GM18873 (cell line): ENCODE data around the gene CNOT6.

Source experiments
- ATAC-seq: cut with Tn5 transposase; IDR thresholded peaks from one replicate; pipeline ENCODE4 v1.9.1; 2021; ENCODE audit warnings: mild to moderate bottlenecking, moderate library complexity, moderate number of reproducible peaks; ENCODE audit not compliant: unreplicated experiment, low FRiP score

Gene CNOT6

GRCh38 chr5:180612683-180613082 is 118.5 kb downstream of the CNOT6 start:
- ATAC-seq, result no peak

- ATAC-seq, result no peak
Observed at GRCh38 chr5:180613188-180613813, 119.1 kb downstream of the CNOT6 start.

- no peak for ATAC-seq
Observed at GRCh38 chr5:180613814-180614188, 119.6 kb downstream of the CNOT6 start.

GRCh38 chr5:180618487-180618828 is 124.3 kb downstream of the CNOT6 start:
- ATAC-seq, result no peak

- no peak for ATAC-seq
Observed at GRCh38 chr5:180618829-180619562, 124.8 kb downstream of the CNOT6 start.

- no peak for ATAC-seq
Observed at GRCh38 chr5:180619563-180619915, 125.4 kb downstream of the CNOT6 start.

- no peak for ATAC-seq
Observed at GRCh38 chr5:180620014-180620413, 125.8 kb downstream of the CNOT6 start.

- no peak for ATAC-seq
Observed at GRCh38 chr5:180621311-180621710, 127.1 kb downstream of the CNOT6 start.

GRCh38 chr5:180622910-180623309 is 128.7 kb downstream of the CNOT6 start:
- no peak for ATAC-seq

- ATAC-seq, result no peak
Observed at GRCh38 chr5:180623411-180623834, 129.2 kb downstream of the CNOT6 start.

- no peak for ATAC-seq
Observed at GRCh38 chr5:180623844-180624243, 129.7 kb downstream of the CNOT6 start.

- ATAC-seq, result no peak
Observed at GRCh38 chr5:180624587-180624986, 130.4 kb downstream of the CNOT6 start.

GRCh38 chr5:180625125-180625790 is 131.1 kb downstream of the CNOT6 start:
- no peak for ATAC-seq

GRCh38 chr5:180625791-180626660 is 131.8 kb downstream of the CNOT6 start:
- ATAC-seq, result no peak

GRCh38 chr5:180626661-180627385 is 132.6 kb downstream of the CNOT6 start:
- ATAC-seq, result no peak

GRCh38 chr5:180627386-180628120 is 133.4 kb downstream of the CNOT6 start:
- no peak for ATAC-seq
